DND-41 (cell line): ENCODE measurements around the gene USP54.

Experiments
- ATAC-seq: fragments of 200-7000 bp; cut with Tn5 transposase; 3 replicates; pipeline ENCODE4 v1.9.1; 2021; ENCODE audit warnings: low read depth; ENCODE audit not compliant: insufficient read depth
- DNase-seq: peaks from one replicate; pipeline ENCODE4 v3.0.0-alpha.2; 2020
- H2AFZ ChIP-seq: 2 replicates; pipeline ENCODE4 v1.6.0; 2012; ENCODE audit warnings: low read depth, low read length
- H3K27ac ChIP-seq: 2 replicates; pipeline ENCODE4 v1.5.1; 2012; ENCODE audit warnings: low read length, inconsistent platforms
- H3K27me3 ChIP-seq: fragments of 200-600 bp; sonication (generic); 2 replicates; pipeline ENCODE4 v1.6.0; 2012; ENCODE audit warnings: low read length, mild to moderate bottlenecking, inconsistent platforms; ENCODE audit not compliant: insufficient read depth, poor library complexity
- H3K36me3 ChIP-seq: 2 replicates; pipeline ENCODE4 v1.5.1; 2012; ENCODE audit warnings: low read length, inconsistent platforms; ENCODE audit not compliant: insufficient read depth
- H3K4me1 ChIP-seq: 2 replicates; pipeline ENCODE4 v1.5.1; 2012; ENCODE audit warnings: mild to moderate bottlenecking, low read length; ENCODE audit not compliant: insufficient read depth
- H3K4me2 ChIP-seq: 2 replicates; pipeline ENCODE4 v1.6.0; 2012; ENCODE audit warnings: mild to moderate bottlenecking, moderate library complexity, low read length, inconsistent platforms; ENCODE audit not compliant: insufficient read depth
- H3K4me3 ChIP-seq, 2 experiments: fragments of 200-600 bp in 1 of 2; shearing (Covaris generic) in 1 of 2; 2 replicates each; pipeline ENCODE4 v1.5.1; 2012 to 2016; ENCODE audit warnings: inconsistent platforms in 2 of 2, low read length in 2 of 2, mild to moderate bottlenecking in 2 of 2, low read depth in 1 of 2, moderate library complexity in 1 of 2
- H3K79me2 ChIP-seq: 2 replicates; pipeline ENCODE4 v1.6.0; 2012; ENCODE audit warnings: low read length, inconsistent platforms; ENCODE audit not compliant: insufficient read depth
- H3K9ac ChIP-seq: 2 replicates; pipeline ENCODE4 v1.6.0; 2012; ENCODE audit warnings: low read depth, mild to moderate bottlenecking, inconsistent platforms, low read length, moderate library complexity
- H3K9me3 ChIP-seq: 2 replicates; pipeline ENCODE4 v1.5.1; 2012; ENCODE audit warnings: low read length, moderate library complexity, mild to moderate bottlenecking, inconsistent platforms; ENCODE audit not compliant: insufficient read depth, severe bottlenecking
- H4K20me1 ChIP-seq: 2 replicates; pipeline ENCODE4 v1.6.0; 2012; ENCODE audit warnings: low read length; ENCODE audit not compliant: insufficient read depth
- EZH2 ChIP-seq: IDR thresholded peaks from 3 replicates; pipeline ENCODE4 v1.6.1; 2012; ENCODE audit warnings: borderline replicate concordance, low read depth, mild to moderate bottlenecking, moderate library complexity, low read length, inconsistent platforms; ENCODE audit not compliant: severe bottlenecking
- TF ChIP-seq, protein P1 (sequence below): IDR thresholded peaks from 2 replicates; pipeline ENCODE4 v1.5.1; 2012; ENCODE audit warnings: borderline replicate concordance, low read length, moderate library complexity, mild to moderate bottlenecking; ENCODE audit not compliant: poor library complexity, severe bottlenecking; ENCODE audit errors: extremely low read depth

Gene USP54

DNA sequence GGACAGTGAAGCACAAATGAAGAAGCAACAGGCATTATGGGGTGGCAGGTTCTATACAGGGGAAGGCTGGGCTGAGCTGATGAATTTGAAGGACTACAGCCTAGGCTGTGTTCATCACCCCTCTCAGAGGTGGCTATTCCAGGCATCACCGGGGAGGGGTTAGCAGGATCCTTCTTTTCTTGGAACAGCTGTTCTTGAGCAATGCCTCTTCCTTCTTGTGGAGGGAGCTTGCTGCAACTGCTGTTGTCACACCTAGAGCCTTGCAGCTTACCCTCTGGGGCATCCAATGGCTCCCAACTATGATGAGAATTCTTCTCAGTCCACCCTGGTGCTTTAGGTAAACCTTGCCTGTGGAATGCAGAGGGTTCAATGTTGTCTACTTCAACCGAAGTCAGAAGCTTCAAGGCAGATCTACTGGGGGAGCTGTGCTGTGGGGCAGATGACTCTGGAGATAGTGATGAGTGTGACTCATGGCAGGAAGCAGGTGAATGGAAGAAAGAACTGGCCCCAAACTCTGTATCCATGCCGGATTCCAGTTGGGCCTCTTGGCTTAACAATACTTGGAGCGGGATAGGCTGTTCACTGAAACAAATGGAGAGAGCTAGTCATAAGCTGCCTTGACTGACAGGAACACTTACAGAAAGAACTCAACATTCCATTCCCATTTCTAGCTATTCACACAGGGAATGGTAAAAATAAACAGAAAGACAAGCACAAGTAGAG, 73.8 kb downstream of the USP54 start:
- H4K20me1 ChIP-seq = no peaks in the 10 kb centered on the region
- ATAC-seq = no peak

DNA sequence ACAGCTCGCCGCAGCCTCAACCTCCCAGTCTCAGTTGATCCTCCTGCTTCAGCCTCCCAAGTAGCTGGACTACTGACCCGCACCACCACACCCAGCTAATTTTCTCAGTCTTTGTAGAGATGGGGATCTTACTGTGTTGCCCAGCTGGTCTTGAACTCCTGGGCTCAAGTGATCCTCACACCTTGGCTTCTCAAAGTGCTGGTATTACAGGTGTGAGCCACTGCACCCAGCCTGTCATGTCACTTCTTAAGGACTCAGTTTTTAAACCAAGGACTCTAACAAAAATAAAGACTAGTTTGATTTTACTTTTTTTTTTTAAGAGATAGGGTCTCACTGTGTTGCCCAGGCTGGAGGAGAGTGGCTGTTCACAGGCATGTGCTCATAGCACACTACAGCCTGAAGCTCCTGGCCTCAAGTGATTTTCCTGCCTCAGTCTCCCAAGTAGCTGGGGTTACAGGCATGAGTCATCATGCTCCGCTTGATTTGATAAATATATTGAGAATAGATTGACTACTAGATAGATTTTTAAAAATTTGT, 78.9 kb downstream of the USP54 start:
- Histone ChIP-seq H3K9me3 (no peaks in the 10 kb centered on the region), H2AFZ (no peak overlapping the region), H3K27ac (no peak overlapping the region), H3K4me3 (no peak overlapping the region), H3K79me2 (no peaks in the 10 kb centered on the region), H3K9ac (no peak overlapping the region), H3K36me3 (peaks cover 8% of the 10 kb centered on the region), H3K27me3 (no peaks in the 10 kb centered on the region), H3K4me1 (no peaks in the 10 kb centered on the region), H3K4me2 (no peak overlapping the region), H4K20me1 (no peaks in the 10 kb centered on the region)
- TF ChIP-seq EZH2 = no peak
- TF ChIP-seq, protein P1, sequence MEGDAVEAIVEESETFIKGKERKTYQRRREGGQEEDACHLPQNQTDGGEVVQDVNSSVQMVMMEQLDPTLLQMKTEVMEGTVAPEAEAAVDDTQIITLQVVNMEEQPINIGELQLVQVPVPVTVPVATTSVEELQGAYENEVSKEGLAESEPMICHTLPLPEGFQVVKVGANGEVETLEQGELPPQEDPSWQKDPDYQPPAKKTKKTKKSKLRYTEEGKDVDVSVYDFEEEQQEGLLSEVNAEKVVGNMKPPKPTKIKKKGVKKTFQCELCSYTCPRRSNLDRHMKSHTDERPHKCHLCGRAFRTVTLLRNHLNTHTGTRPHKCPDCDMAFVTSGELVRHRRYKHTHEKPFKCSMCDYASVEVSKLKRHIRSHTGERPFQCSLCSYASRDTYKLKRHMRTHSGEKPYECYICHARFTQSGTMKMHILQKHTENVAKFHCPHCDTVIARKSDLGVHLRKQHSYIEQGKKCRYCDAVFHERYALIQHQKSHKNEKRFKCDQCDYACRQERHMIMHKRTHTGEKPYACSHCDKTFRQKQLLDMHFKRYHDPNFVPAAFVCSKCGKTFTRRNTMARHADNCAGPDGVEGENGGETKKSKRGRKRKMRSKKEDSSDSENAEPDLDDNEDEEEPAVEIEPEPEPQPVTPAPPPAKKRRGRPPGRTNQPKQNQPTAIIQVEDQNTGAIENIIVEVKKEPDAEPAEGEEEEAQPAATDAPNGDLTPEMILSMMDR = no peak
- no peak for ATAC-seq
- no peak for DNase-seq

More for the DNA sequence above, 73.8 kb downstream of the USP54 start:
- no peaks in the 10 kb centered on the region for H3K79me2 ChIP-seq
- H3K9ac ChIP-seq = no peak overlapping the region
- H3K4me1 ChIP-seq = no peaks in the 10 kb centered on the region
- peaks cover 17% of the 10 kb centered on the region for H3K36me3 ChIP-seq
- no peak for TF ChIP-seq EZH2
- TF ChIP-seq, protein P1 = no peak
- no peak overlapping the region for H3K4me3 ChIP-seq
- no peak overlapping the region for H2AFZ ChIP-seq
- H3K9me3 ChIP-seq = no peaks in the 10 kb centered on the region
- no peaks in the 10 kb centered on the region for H3K27me3 ChIP-seq
- no peak overlapping the region for H3K4me2 ChIP-seq
- no peak for DNase-seq
- no peak overlapping the region for H3K27ac ChIP-seq

DNA sequence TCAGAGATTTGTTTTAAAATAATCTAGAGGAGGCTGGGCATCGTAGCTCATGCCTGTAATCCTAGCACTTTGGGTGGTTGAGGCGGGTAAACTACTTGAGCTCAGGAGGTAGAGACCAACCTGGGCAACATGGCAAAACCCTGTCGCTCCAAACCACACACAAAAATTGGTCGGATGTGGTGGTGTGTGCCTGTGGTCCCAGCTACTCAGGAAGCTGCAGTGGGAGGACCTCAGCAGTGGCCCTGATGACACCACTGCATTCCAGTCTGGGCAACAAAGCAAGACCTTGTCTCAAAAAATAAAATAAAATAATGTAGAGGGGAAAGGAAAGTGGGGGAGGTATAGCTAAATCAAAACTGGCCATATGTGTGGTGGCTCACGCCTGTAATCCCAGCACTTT, 81.4 kb downstream of the USP54 start:
- Histone ChIP-seq H3K9ac (no peak overlapping the region), H3K27me3 (no peaks in the 10 kb centered on the region), H3K9me3 (no peaks in the 10 kb centered on the region), H3K4me3 (no peak overlapping the region), H3K79me2 (no peaks in the 10 kb centered on the region), H2AFZ (no peak overlapping the region), H4K20me1 (no peaks in the 10 kb centered on the region), H3K4me1 (no peaks in the 10 kb centered on the region), H3K27ac (no peak overlapping the region), H3K36me3 (peaks cover 6% of the 10 kb centered on the region; the same call in 1 of the 2 replicates), H3K4me2 (no peak overlapping the region)
- DNase-seq (no peak), ATAC-seq (no peak)
- TF ChIP-seq, protein P1 = no peak
- no peak for TF ChIP-seq EZH2
